ENCODE data around the gene ZC3H8. TPM values are rescaled to one million over a fixed set of nuclear protein-coding genes. Genes with fewer than 3 reads are reported as not detected.

Gene ZC3H8
- total and polyA plus RNA-seq, 3 donors from 2014 or later: 10.6 to 26.5 (median 21.7) TPM

GRCh38 chr2:112174383-112174782, 80.5 kb downstream of the ZC3H8 start:
- Histone ChIP-seq H3K27me3 (no peaks in the 10 kb centered on the region), H3K9me3 (no peaks in the 10 kb centered on the region), H3K4me1 (no peaks in the 10 kb centered on the region), H3K36me3 (ENCODE audit: low read depth, missing control alignments) (no peaks in the 10 kb centered on the region), H3K4me3 (no peak overlapping the region), H3K27ac (no peak overlapping the region)
- no peak for TF ChIP-seq POLR2A (IDR thresholded peaks at IDR 0.05)
- TF ChIP-seq, protein P1, sequence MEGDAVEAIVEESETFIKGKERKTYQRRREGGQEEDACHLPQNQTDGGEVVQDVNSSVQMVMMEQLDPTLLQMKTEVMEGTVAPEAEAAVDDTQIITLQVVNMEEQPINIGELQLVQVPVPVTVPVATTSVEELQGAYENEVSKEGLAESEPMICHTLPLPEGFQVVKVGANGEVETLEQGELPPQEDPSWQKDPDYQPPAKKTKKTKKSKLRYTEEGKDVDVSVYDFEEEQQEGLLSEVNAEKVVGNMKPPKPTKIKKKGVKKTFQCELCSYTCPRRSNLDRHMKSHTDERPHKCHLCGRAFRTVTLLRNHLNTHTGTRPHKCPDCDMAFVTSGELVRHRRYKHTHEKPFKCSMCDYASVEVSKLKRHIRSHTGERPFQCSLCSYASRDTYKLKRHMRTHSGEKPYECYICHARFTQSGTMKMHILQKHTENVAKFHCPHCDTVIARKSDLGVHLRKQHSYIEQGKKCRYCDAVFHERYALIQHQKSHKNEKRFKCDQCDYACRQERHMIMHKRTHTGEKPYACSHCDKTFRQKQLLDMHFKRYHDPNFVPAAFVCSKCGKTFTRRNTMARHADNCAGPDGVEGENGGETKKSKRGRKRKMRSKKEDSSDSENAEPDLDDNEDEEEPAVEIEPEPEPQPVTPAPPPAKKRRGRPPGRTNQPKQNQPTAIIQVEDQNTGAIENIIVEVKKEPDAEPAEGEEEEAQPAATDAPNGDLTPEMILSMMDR (IDR thresholded peaks at IDR 0.05): no peak
- no peak for DNase-seq
- 83 to 88% methylated on average over 4 of the region's 4 CpGs for WGBS, 2 donors
- intact Hi-C loops (cut with DNase I; ENCODE audit: low total_unique reads): no loop called here

- H3K27ac ChIP-seq: no peak overlapping the region
- intact Hi-C loops (cut with DNase I; ENCODE audit: low total_unique reads): no loop called here
- TF ChIP-seq, protein P1 (IDR thresholded peaks at IDR 0.05): no peak
- TF ChIP-seq POLR2A (IDR thresholded peaks at IDR 0.05): no peak
- no peaks in the 10 kb centered on the region for H3K9me3 ChIP-seq
- no peaks in the 10 kb centered on the region for H3K36me3 ChIP-seq (ENCODE audit: low read depth, missing control alignments)
- no peak for DNase-seq
- no peak overlapping the region for H3K4me3 ChIP-seq
- WGBS, 2 donors: 89 to 93% methylated on average over 9 to 11 of the region's 11 CpGs
- no peaks in the 10 kb centered on the region for H3K4me1 ChIP-seq
- no peaks in the 10 kb centered on the region for H3K27me3 ChIP-seq
Measured at GRCh38 chr2:112173646-112174319, 81.1 kb downstream of the ZC3H8 start.

DNA sequence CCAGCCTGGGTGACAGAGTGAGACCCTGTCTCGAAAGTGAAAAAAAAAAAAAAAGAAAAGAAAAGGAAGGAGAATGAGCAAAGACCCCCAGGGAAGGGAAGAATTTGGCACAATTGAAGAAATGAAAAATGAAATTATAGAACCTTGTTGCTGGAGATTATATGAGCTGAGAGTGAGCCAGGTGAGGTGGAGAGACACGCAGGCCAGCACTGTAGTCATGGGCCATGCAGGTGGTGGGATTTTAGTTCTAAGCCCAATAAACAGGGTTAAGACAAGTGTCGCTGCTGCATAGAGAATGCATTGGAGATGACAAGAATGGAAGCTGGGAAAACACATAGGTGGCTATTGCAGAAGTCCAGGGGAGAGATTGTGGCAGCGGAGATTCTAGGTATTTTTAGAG, 84.3 kb downstream of the ZC3H8 start:
- WGBS, 2 donors: 92 to 94% methylated on average over 4 of the region's 4 CpGs
- Histone ChIP-seq H3K27ac (no peak overlapping the region), H3K4me1 (no peaks in the 10 kb centered on the region), H3K9me3 (no peaks in the 10 kb centered on the region), H3K27me3 (no peaks in the 10 kb centered on the region), H3K36me3 (ENCODE audit: low read depth, missing control alignments) (no peaks in the 10 kb centered on the region), H3K4me3 (no peak overlapping the region)
- intact Hi-C loops (cut with DNase I; ENCODE audit: low total_unique reads): no loop called here
- DNase-seq: no peak
- TF ChIP-seq, protein P1 (IDR thresholded peaks at IDR 0.05): no peak
- no peak for TF ChIP-seq POLR2A (IDR thresholded peaks at IDR 0.05)

GRCh38 chr2:112168422-112169124, 86.3 kb downstream of the ZC3H8 start:
- 90 to 91% methylated on average over 8 to 10 of the region's 10 CpGs for WGBS, 2 donors
- Histone ChIP-seq H3K9me3 (no peaks in the 10 kb centered on the region), H3K27ac (no peak overlapping the region), H3K27me3 (no peaks in the 10 kb centered on the region), H3K4me3 (no peak overlapping the region), H3K36me3 (ENCODE audit: low read depth, missing control alignments) (no peaks in the 10 kb centered on the region), H3K4me1 (no peaks in the 10 kb centered on the region)
- intact Hi-C loops (cut with DNase I; ENCODE audit: low total_unique reads): no loop called here
- DNase-seq: no peak
- no peak for TF ChIP-seq POLR2A (IDR thresholded peaks at IDR 0.05)
- TF ChIP-seq, protein P1 (IDR thresholded peaks at IDR 0.05): no peak

Measured in testis (tissue), 3 donors.